ENCODE measurements around the gene SLC8A3.
A peak's percentile ranks its signal among the peaks of the same experiment; 100 is the strongest.

SLC8A3 gene

GRCh38 chr14:70201994-70202393 lies 13.2 kb upstream of the SLC8A3 start:
- Histone ChIP-seq H3K4me3 (ENCODE audit: low read length, poor library complexity, severe bottlenecking) (no peak overlapping the region), H3K79me2 (ENCODE audit: insufficient read depth, low read length) (no peaks in the 10 kb centered on the region), H3K4me2 (ENCODE audit: low read depth, low read length, poor library complexity, severe bottlenecking) (no peak overlapping the region), H3K27me3 (ENCODE audit: insufficient read depth, low read length, poor library complexity, severe bottlenecking) (no peaks in the 10 kb centered on the region), H2AFZ (ENCODE audit: low read length) (no peak overlapping the region), H3K4me1 (ENCODE audit: insufficient read depth, low read length, poor library complexity, severe bottlenecking) (no peaks in the 10 kb centered on the region), H3K9me3 (ENCODE audit: insufficient read depth, low read depth, low read length) (no peaks in the 10 kb centered on the region), H3F3A (ENCODE audit: low read depth) (no peaks in the 10 kb centered on the region), H3K36me3 (ENCODE audit: insufficient read depth, low read length) (no peaks in the 10 kb centered on the region; the same call in 1 of the 2 replicates), H3K9me2 (replicated peaks; ENCODE audit: low read depth, low read length) (no peaks in the 10 kb centered on the region), H3K9ac (ENCODE audit: low read depth, low read length, poor library complexity, severe bottlenecking) (no peak overlapping the region), H4K20me1 (ENCODE audit: insufficient read depth, low read length, poor library complexity, severe bottlenecking) (no peaks in the 10 kb centered on the region)
- TF ChIP-seq EZH2phosphoT487 (IDR thresholded peaks at IDR 0.05; ENCODE audit: borderline replicate concordance): no peak
- no peak for TF ChIP-seq CTCF (conservative IDR thresholded peaks at IDR 0.05; ENCODE audit: low read length)

DNA sequence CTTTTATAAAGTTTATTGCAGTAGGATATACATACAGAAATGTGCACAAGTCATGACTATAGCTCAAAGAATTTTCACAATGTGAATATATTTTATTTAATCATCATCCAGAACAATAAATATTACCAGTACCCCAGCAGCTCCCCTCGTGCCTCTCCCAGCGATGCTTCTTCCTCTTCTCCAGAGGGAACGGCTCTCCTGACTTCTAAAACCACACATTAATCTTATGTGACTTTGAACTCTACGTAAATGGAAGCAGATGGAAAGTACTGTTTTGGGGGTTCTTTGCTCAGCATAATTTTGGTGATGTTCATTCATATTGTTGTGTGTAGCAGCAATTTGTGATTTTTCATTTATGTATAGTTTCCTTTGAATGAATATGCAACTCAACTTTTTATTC lies 4.6 kb upstream of the SLC8A3 start:
- Histone ChIP-seq H3K4me1 (ENCODE audit: insufficient read depth, low read length, poor library complexity, severe bottlenecking) (peaks cover 31% of the 10 kb centered on the region), H3K27me3 (ENCODE audit: insufficient read depth, low read length, poor library complexity, severe bottlenecking) (no peaks in the 10 kb centered on the region), H3K9me3 (ENCODE audit: insufficient read depth, low read depth, low read length) (no peaks in the 10 kb centered on the region), H2AFZ (ENCODE audit: low read length) (no peak overlapping the region), H3K79me2 (ENCODE audit: insufficient read depth, low read length) (peaks cover 27% of the 10 kb centered on the region), H4K20me1 (ENCODE audit: insufficient read depth, low read length, poor library complexity, severe bottlenecking) (no peaks in the 10 kb centered on the region), H3F3A (ENCODE audit: low read depth) (no peaks in the 10 kb centered on the region), H3K9ac (ENCODE audit: low read depth, low read length, poor library complexity, severe bottlenecking) (no peak overlapping the region), H3K9me2 (replicated peaks; ENCODE audit: low read depth, low read length) (no peaks in the 10 kb centered on the region), H3K4me3 (ENCODE audit: low read length, poor library complexity, severe bottlenecking) (no peak overlapping the region), H3K36me3 (ENCODE audit: insufficient read depth, low read length) (no peaks in the 10 kb centered on the region), H3K4me2 (ENCODE audit: low read depth, low read length, poor library complexity, severe bottlenecking) (no peak overlapping the region)
- TF ChIP-seq EZH2phosphoT487 (IDR thresholded peaks at IDR 0.05; ENCODE audit: borderline replicate concordance) (no peak), CTCF (conservative IDR thresholded peaks at IDR 0.05; ENCODE audit: low read length) (no peak)

- Histone ChIP-seq H3K79me2 (ENCODE audit: insufficient read depth, low read length) (peaks cover 31% of the 10 kb centered on the region), H2AFZ (ENCODE audit: low read length) (no peak overlapping the region), H3K27me3 (ENCODE audit: insufficient read depth, low read length, poor library complexity, severe bottlenecking) (no peaks in the 10 kb centered on the region), H3K36me3 (ENCODE audit: insufficient read depth, low read length) (no peaks in the 10 kb centered on the region), H3K9me3 (ENCODE audit: insufficient read depth, low read depth, low read length) (no peaks in the 10 kb centered on the region), H3K9me2 (replicated peaks; ENCODE audit: low read depth, low read length) (no peaks in the 10 kb centered on the region), H3K4me3 (ENCODE audit: low read length, poor library complexity, severe bottlenecking) (no peak overlapping the region), H3K4me1 (ENCODE audit: insufficient read depth, low read length, poor library complexity, severe bottlenecking) (peaks cover 31% of the 10 kb centered on the region), H3K9ac (ENCODE audit: low read depth, low read length, poor library complexity, severe bottlenecking) (no peak overlapping the region), H3F3A (ENCODE audit: low read depth) (no peaks in the 10 kb centered on the region), H4K20me1 (ENCODE audit: insufficient read depth, low read length, poor library complexity, severe bottlenecking) (no peaks in the 10 kb centered on the region), H3K4me2 (ENCODE audit: low read depth, low read length, poor library complexity, severe bottlenecking) (no peak overlapping the region)
- TF ChIP-seq EZH2phosphoT487 (IDR thresholded peaks at IDR 0.05; ENCODE audit: borderline replicate concordance) (no peak), CTCF (conservative IDR thresholded peaks at IDR 0.05; ENCODE audit: low read length) (peak; percentile 54)
Measured at GRCh38 chr14:70192915-70193314, 4.2 kb upstream of the SLC8A3 start.

All from Loucy (cell line).